ENCODE measurements around the gene ZBTB20. TPM values are rescaled to one million over a fixed set of nuclear protein-coding genes. Genes with fewer than 3 reads are reported as not detected.

ZBTB20 gene
- total and polyA plus RNA-seq, 2 experiments from 2014 or later: 15.7 to 37.3 TPM

DNA sequence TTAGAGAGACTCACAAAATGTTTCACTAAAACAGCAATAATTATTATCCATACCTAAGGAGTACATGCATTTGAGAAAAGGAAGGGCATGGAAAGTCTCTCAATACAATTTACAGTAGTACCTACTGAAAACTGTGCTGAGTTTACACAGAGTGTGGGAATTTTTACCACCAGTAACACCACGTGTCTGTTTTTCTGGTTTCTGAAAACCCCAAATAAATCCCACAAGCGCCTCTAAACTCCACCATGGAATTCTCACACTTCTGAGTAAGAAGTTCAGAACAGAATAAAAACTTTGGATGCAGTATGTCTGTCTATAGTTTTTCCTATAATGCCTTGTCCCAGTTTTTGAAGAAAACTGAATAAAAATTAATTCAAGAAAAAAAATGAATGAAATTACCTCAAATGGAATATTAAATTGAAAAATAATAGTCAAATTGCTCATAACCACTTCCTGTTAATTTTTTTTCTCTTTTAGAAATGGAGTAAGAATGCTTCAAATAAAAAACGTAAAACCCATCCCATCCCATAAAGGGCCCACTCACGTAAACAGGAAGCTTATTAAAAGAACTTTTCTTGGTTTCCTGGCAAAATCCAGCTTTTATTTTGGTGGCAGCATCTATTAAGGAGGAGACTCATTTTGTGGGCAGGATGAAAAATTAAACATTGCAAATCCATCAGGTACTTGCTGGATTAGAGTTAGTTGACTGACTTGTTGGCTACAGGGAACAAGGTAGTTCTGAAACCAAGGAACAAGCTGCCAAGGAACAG, 475.2 kb downstream of the ZBTB20 start:
- DNase-seq (ENCODE audit: low read depth in 1 of 2, low spot score in 1 of 2): no peak
- Histone ChIP-seq H3K9me3 (ENCODE audit: low read depth) (no peaks in the 10 kb centered on the region), H3K4me3 (no peak overlapping the region), H3K36me3 (no peaks in the 10 kb centered on the region), H3K27me3 (no peaks in the 10 kb centered on the region), H3K27ac (no peak overlapping the region), H3K4me1 (ENCODE audit: low read depth) (no peaks in the 10 kb centered on the region)
- no peak for TF ChIP-seq CTCF (IDR thresholded peaks at IDR 0.05; ENCODE audit: low read depth, low read length)

DNA sequence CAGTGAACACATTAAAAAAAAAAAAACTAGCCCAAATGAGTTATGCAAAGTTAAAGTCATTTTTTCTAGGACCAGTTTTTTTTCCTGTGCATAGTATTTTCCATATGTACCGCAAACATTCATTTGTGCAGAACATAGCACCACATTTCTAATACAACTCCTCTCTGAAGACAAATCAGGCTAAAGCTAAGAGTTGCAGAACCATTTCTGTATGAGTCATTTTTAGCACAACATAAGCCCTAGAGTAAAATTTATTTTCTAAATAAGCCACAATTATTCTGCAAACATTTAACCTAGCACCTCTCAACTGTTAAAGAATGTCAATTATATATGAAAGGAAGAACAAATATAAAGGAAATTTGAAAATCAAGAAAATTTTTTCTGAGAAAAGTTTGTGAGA, 477.5 kb downstream of the ZBTB20 start:
- Histone ChIP-seq H3K27ac (no peak overlapping the region), H3K9me3 (ENCODE audit: low read depth) (no peaks in the 10 kb centered on the region), H3K4me1 (ENCODE audit: low read depth) (no peaks in the 10 kb centered on the region), H3K4me3 (no peak overlapping the region), H3K36me3 (no peaks in the 10 kb centered on the region), H3K27me3 (no peaks in the 10 kb centered on the region)
- no peak for TF ChIP-seq CTCF (IDR thresholded peaks at IDR 0.05; ENCODE audit: low read depth, low read length)
- no peak for DNase-seq (ENCODE audit: low read depth in 1 of 2, low spot score in 1 of 2)

- no peak for TF ChIP-seq CTCF (IDR thresholded peaks at IDR 0.05; ENCODE audit: low read depth, low read length)
- H3K36me3 ChIP-seq: no peaks in the 10 kb centered on the region
- no peak overlapping the region for H3K27ac ChIP-seq
- no peaks in the 10 kb centered on the region for H3K9me3 ChIP-seq (ENCODE audit: low read depth)
- no peaks in the 10 kb centered on the region for H3K4me1 ChIP-seq (ENCODE audit: low read depth)
- DNase-seq (ENCODE audit: low read depth in 1 of 2, low spot score in 1 of 2): no peak
- no peak overlapping the region for H3K4me3 ChIP-seq
- no peaks in the 10 kb centered on the region for H3K27me3 ChIP-seq
Measured at GRCh38 chr3:114668099-114668498, 479.0 kb downstream of the ZBTB20 start.

DNA sequence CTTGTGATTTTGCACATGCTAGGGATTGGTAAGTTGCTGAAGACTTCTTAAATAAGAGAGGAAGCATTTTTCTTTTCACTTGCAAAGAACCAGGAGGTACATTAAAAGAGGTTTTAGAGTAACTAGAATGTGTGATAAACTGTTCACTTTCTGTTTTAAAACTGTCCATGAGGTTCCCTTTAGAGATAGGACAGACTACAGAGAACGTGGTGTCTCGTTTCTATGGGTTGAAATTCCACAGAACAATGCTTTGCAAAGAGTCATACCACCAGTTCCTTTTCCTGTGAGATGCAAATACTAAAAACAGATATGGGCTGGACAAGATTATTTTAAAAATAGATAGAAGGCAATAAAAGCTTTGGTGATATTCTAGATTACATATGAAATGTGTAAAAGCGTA, 480.5 kb downstream of the ZBTB20 start:
- Histone ChIP-seq H3K4me1 (ENCODE audit: low read depth) (no peaks in the 10 kb centered on the region), H3K27me3 (no peaks in the 10 kb centered on the region), H3K9me3 (ENCODE audit: low read depth) (no peaks in the 10 kb centered on the region), H3K36me3 (no peaks in the 10 kb centered on the region), H3K27ac (no peak overlapping the region), H3K4me3 (no peak overlapping the region)
- no peak for TF ChIP-seq CTCF (IDR thresholded peaks at IDR 0.05; ENCODE audit: low read depth, low read length)
- DNase-seq (ENCODE audit: low read depth in 1 of 2, low spot score in 1 of 2): peak in 1 of 2 donors; percentile 20

- no peak for TF ChIP-seq CTCF (IDR thresholded peaks at IDR 0.05; ENCODE audit: low read depth, low read length)
- Histone ChIP-seq H3K4me1 (ENCODE audit: low read depth) (no peaks in the 10 kb centered on the region), H3K27ac (no peak overlapping the region), H3K27me3 (no peaks in the 10 kb centered on the region), H3K9me3 (ENCODE audit: low read depth) (no peaks in the 10 kb centered on the region), H3K4me3 (no peak overlapping the region), H3K36me3 (no peaks in the 10 kb centered on the region)
- DNase-seq (ENCODE audit: low read depth in 1 of 2, low spot score in 1 of 2): no peak
Measured at GRCh38 chr3:114664006-114664405, 483.1 kb downstream of the ZBTB20 start.
